Ovary (tissue), 9 donors: ENCODE results near the gene APOE. TPM values are rescaled to one million over a fixed set of nuclear protein-coding genes. Genes with fewer than 3 reads are reported as not detected.

ENCODE experiments used
- DNase-seq, 5 donors: peaks; one replicate each; pipeline ENCODE4 v3.0.0-alpha.2; 2019 to 2020
- H3K27ac ChIP-seq, 2 donors: fragments of 200-600 bp; one replicate each; pipeline versions ENCODE4 v1.5.1 to v1.8.0; 2019 to 2022
- H3K27me3 ChIP-seq: fragments of 200-600 bp; one replicate; pipeline ENCODE4 v1.8.0; 2022
- H3K36me3 ChIP-seq: fragments of 200-600 bp; sonication (generic); one replicate; pipeline ENCODE4 v1.5.1; 2019
- H3K4me1 ChIP-seq: one replicate; pipeline ENCODE4 v1.8.1; 2013; ENCODE audit warnings: mild to moderate bottlenecking, moderate library complexity; ENCODE audit not compliant: insufficient read depth
- H3K4me3 ChIP-seq: fragments of 200-600 bp; sonication (generic); one replicate; pipeline ENCODE4 v1.5.1; 2017
- H3K9me3 ChIP-seq, 2 donors: fragments of 200-600 bp in 1 of 2; sonication (generic) in 1 of 2; one replicate each; pipeline versions ENCODE4 v1.5.1 to v1.8.1; 2013 to 2019; ENCODE audit warnings: mild to moderate bottlenecking in 1 of 2, moderate library complexity in 1 of 2
- EP300 ChIP-seq: sonication (generic); formaldehyde crosslinking; IDR thresholded peaks from one replicate; pipeline ENCODE4 v1.6.1; 2017; ENCODE audit warnings: antibody characterized with exemption
- POLR2A ChIP-seq: fragments of 450-650 bp; IDR thresholded peaks from one replicate; pipeline ENCODE4 v1.6.1; 2017; ENCODE audit warnings: antibody characterized with exemption, mild to moderate bottlenecking, moderate library complexity
- WGBS, 3 donors: extraction: QIAGEN DNeasy Blood & Tissue Kit in 1 of 3; methylation state at CpG; one replicate each; pipeline versions ENCODE4 v1.1.5 to v1.1.7; 2013 to 2017; 5-methylcytosine and 5-hydroxymethylcytosine counted together
- intact Hi-C, 4 donors: fragments of 100-400 bp; cut with DNase I; formaldehyde crosslinking; loops; one replicate each; pipeline versions ENCODE4 v1.11.0 to v1.15.1; 2022 to 2023
- polyA plus RNA-seq, 2 donors: library from polyadenylated mRNA; stranded (reverse); fragments of 200-250 nt in 1 of 2; fragments of 350-450 nt in 1 of 2; fragmentation: Illumina TruSeq in 1 of 2; extraction: RNeasy Lipid Tissue Mini Kit (QIAGEN cat#74804) in 1 of 2; gene quantifications; one replicate each; pipeline ENCODE4 v1.2.3, GENCODE V29; 2013 to 2014
- total RNA-seq, 7 donors: library from RNA; depleted of rRNA in 2 of 7; stranded (reverse); fragments of >200 nt in 2 of 7; fragmentation: NEBNext Ultra II Directional in 3 of 7; extraction: Animal tissue kit (Norgen Biotek cat#: 25700) in 3 of 7; gene quantifications; one replicate each; pipeline versions ENCODE4 v1.1.0 to v1.2.4, GENCODE V29; 2016 to 2023
- TF ChIP-seq, protein P1 (sequence below), 3 donors: fragments of 450-650 bp in 2 of 3; fragments of 200-600 bp in 1 of 3; IDR thresholded peaks; one replicate each; pipeline versions ENCODE4 v1.5.1 to v1.8.0; 2016 to 2022; ENCODE audit warnings: antibody characterized with exemption in 3 of 3, mild to moderate bottlenecking in 1 of 3
- donor health status: DM: no; HTN: no; CAD: no; lungs with moderate emphysema.
- donor health status: DM: no; HTN: no; CAD: no.
- donor health status: Bipolar disorder and iron deficiency.
- donor health status: DM: yes; HTN: yes; CAD: no.
- donor health status: DM: no; HTN: no; CAD: no.
- donor health status: DM: yes; HTN: yes; CAD: no.

Gene APOE
- total and polyA plus RNA-seq, 9 donors: 124 to 934 (median 455) TPM

DNA sequence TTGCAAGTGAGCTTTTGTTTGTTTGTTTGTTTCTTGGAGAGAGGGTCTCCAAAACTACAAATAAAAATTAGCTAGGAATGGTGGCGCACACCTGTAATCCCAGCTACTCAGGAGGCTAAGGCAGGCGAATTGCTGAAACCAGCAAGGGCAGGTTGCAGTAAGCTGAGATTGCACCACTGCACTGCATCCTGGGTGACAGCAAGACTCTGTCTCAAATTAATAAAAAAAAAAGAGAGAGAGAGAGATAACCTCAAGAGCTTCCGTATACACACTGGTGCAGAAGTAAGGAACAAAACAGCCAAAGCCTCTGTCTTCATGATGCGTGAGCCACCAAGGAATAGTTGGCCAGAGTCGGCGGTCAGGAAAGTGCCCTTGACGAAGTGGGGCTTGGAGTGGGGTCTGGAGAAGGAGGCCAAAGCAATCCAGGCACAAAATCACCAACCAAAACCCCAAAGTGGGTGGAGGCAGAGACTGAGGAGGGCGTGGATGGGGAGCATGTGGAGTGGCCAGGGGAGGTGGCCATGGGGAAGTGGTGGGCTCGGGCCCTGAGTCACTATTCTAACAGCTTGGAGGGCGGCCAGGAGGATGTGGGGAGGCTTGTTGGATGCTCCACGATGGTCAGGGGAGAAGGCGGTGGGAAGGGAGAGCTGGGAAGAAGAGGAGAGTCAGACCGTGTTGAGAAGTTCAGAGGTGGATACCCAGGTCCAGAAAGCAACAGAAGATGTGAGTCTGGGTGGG, 35.7 kb upstream of the APOE start:
- 58 to 59% (median 58%) methylated on average over 13 of the region's 13 CpGs for WGBS, 3 donors
- H3K36me3 ChIP-seq: no peaks in the 10 kb centered on the region
- H3K4me3 ChIP-seq: no peak overlapping the region
- TF ChIP-seq POLR2A (no peak), EP300 (no peak)
- TF ChIP-seq, protein P1, sequence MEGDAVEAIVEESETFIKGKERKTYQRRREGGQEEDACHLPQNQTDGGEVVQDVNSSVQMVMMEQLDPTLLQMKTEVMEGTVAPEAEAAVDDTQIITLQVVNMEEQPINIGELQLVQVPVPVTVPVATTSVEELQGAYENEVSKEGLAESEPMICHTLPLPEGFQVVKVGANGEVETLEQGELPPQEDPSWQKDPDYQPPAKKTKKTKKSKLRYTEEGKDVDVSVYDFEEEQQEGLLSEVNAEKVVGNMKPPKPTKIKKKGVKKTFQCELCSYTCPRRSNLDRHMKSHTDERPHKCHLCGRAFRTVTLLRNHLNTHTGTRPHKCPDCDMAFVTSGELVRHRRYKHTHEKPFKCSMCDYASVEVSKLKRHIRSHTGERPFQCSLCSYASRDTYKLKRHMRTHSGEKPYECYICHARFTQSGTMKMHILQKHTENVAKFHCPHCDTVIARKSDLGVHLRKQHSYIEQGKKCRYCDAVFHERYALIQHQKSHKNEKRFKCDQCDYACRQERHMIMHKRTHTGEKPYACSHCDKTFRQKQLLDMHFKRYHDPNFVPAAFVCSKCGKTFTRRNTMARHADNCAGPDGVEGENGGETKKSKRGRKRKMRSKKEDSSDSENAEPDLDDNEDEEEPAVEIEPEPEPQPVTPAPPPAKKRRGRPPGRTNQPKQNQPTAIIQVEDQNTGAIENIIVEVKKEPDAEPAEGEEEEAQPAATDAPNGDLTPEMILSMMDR (IDR thresholded peaks at IDR 0.05): no peak
- intact Hi-C loops: no loop called here
- no peak overlapping the region for H3K27ac ChIP-seq
- DNase-seq: peak; percentile 56 to 70 (median 59)
- H3K27me3 ChIP-seq: no peaks in the 10 kb centered on the region
- H3K4me1 ChIP-seq: no peaks in the 10 kb centered on the region
- no peaks in the 10 kb centered on the region for H3K9me3 ChIP-seq

DNA sequence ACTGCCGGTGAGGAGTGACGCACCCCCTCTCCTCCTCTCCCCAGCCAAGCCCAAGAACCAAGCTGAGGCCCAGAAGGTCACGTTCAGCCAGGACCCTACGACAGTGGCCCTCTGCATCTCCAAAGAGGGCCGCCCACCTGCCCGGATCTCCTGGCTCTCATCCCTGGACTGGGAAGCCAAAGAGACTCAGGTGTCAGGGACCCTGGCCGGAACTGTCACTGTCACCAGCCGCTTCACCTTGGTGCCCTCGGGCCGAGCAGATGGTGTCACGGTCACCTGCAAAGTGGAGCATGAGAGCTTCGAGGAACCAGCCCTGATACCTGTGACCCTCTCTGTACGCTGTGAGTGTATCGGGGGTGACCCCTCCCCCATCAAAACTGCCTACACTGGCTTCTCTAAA, 33.8 kb upstream of the APOE start:
- DNase-seq: no peak
- H3K36me3 ChIP-seq: no peaks in the 10 kb centered on the region
- H3K4me1 ChIP-seq: peaks cover 2% of the 10 kb centered on the region
- no peak overlapping the region for H3K4me3 ChIP-seq
- 90 to 95% (median 94%) methylated on average over 14 of the region's 14 CpGs for WGBS, 3 donors
- TF ChIP-seq, protein P1 (IDR thresholded peaks at IDR 0.05): no peak
- TF ChIP-seq EP300 (no peak), POLR2A (no peak)
- intact Hi-C loops: no loop called here
- no peaks in the 10 kb centered on the region for H3K9me3 ChIP-seq
- no peaks in the 10 kb centered on the region for H3K27me3 ChIP-seq
- H3K27ac ChIP-seq: no peak overlapping the region

DNA sequence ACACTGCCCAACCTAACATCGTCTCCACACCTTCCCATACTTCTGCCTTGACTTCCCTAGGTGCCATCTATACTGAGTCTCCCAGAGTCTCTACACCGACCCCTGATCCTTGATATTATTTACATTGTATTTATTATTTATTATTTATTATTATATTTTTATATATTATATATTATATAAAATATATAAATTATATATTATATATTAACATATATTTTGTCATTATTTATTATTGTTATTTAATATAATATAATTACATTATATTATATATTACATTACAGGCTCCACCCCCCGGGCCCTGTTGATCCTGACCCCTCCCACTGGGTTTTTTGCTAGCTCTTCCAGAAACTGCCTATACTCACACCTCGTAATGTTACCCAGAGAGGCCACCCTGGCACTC, 32.9 kb upstream of the APOE start:
- no peaks in the 10 kb centered on the region for H3K36me3 ChIP-seq

GRCh38 chr19:44874317-44874716, 31.3 kb upstream of the APOE start:
- DNase-seq: no peak
- Histone ChIP-seq H3K4me1 (peaks cover 4% of the 10 kb centered on the region), H3K36me3 (no peaks in the 10 kb centered on the region), H3K27me3 (no peaks in the 10 kb centered on the region), H3K4me3 (no peak overlapping the region), H3K9me3 (no peaks in the 10 kb centered on the region), H3K27ac (no peak overlapping the region)
- TF ChIP-seq EP300 (no peak), POLR2A (no peak)
- TF ChIP-seq, protein P1 (IDR thresholded peaks at IDR 0.05): no peak
- 84 to 92% (median 88%) methylated on average over 16 of the region's 16 CpGs for WGBS, 3 donors
- intact Hi-C loops: no loop called here

More for the DNA sequence above, 32.9 kb upstream of the APOE start:
- Histone ChIP-seq H3K27me3 (no peaks in the 10 kb centered on the region), H3K27ac (no peak overlapping the region), H3K4me1 (peaks cover 2% of the 10 kb centered on the region), H3K4me3 (no peak overlapping the region), H3K9me3 (no peaks in the 10 kb centered on the region)
- no peak for DNase-seq
- intact Hi-C loops: no loop called here
- 86 to 96% (median 94%) methylated on average over 4 of the region's 4 CpGs for WGBS, 3 donors
- TF ChIP-seq EP300 (no peak), POLR2A (no peak)
- TF ChIP-seq, protein P1 (IDR thresholded peaks at IDR 0.05): no peak
